Heart left ventricle (tissue), 16 donors: ENCODE measurements around the gene ACE. TPM values are rescaled to one million over a fixed set of nuclear protein-coding genes. Genes with fewer than 3 reads are reported as not detected.

Source experiments
- ATAC-seq, 4 donors: fragments of 200-7000 bp; cut with Tn5 transposase; one replicate each; pipeline ENCODE4 v1.9.1; 2020 to 2022; ENCODE audit warnings: moderate library complexity in 4 of 4, mild to moderate bottlenecking in 3 of 4, moderate number of reproducible peaks in 1 of 4
- DNase-seq, 5 donors: peaks; one replicate each; pipeline ENCODE4 v3.0.0-alpha.2; 2020
- H3K27ac ChIP-seq, 12 donors: fragments of 200-600 bp; sonication (generic) in 4 of 12; one replicate each; pipeline versions ENCODE4 v1.5.0 to v1.8.0; 2016 to 2022; ENCODE audit warnings: mild to moderate bottlenecking in 2 of 12
- H3K27me3 ChIP-seq, 9 donors: fragments of 200-600 bp; sonication (generic) in 2 of 9; one replicate each; pipeline versions ENCODE4 v1.5.1 to v1.8.0; 2016 to 2022; ENCODE audit warnings: mild to moderate bottlenecking in 3 of 9
- H3K36me3 ChIP-seq, 9 donors: fragments of 200-600 bp; sonication (generic) in 2 of 9; one replicate each; pipeline versions ENCODE4 v1.5.0 to v1.8.0; 2018 to 2022; ENCODE audit warnings: mild to moderate bottlenecking in 2 of 9
- H3K4me1 ChIP-seq, 12 donors: fragments of 200-600 bp; sonication (generic) in 4 of 12; one replicate each; pipeline versions ENCODE4 v1.5.0 to v1.8.0; 2016 to 2022; ENCODE audit warnings: mild to moderate bottlenecking in 3 of 12
- H3K4me3 ChIP-seq, 12 donors: fragments of 200-600 bp; sonication (generic) in 4 of 12; one replicate each; pipeline versions ENCODE4 v1.5.0 to v1.8.0; 2017 to 2022; ENCODE audit warnings: mild to moderate bottlenecking in 9 of 12, moderate library complexity in 4 of 12
- H3K9me3 ChIP-seq, 12 donors: fragments of 200-600 bp; sonication (generic) in 4 of 12; one replicate each; pipeline versions ENCODE4 v1.5.0 to v1.8.0; 2016 to 2022; ENCODE audit warnings: mild to moderate bottlenecking in 1 of 12
- CTCF ChIP-seq, 12 donors: fragments of 200-600 bp; sonication (generic) in 4 of 12; IDR thresholded peaks; one replicate each; pipeline versions ENCODE4 v1.5.0 to v1.8.0; 2018 to 2022; ENCODE audit warnings: antibody characterized with exemption in 12 of 12, mild to moderate bottlenecking in 5 of 12
- POLR2A ChIP-seq, 2 donors: fragments of 450-650 bp; IDR thresholded peaks; one replicate each; pipeline ENCODE4 v1.6.1; 2017; ENCODE audit warnings: antibody characterized with exemption in 2 of 2, mild to moderate bottlenecking in 2 of 2, moderate library complexity in 2 of 2
- WGBS, 4 donors: extraction: QIAGEN DNeasy Blood & Tissue Kit in 2 of 4; methylation state at CpG; one replicate each; pipeline versions ENCODE4 v1.1.5 to v1.1.7; 2013 to 2018; 5-methylcytosine and 5-hydroxymethylcytosine counted together
- intact Hi-C, 10 donors: fragments of 100-400 bp; cut with DNase I; formaldehyde crosslinking; loops; one replicate each; pipeline versions ENCODE4 v1.11.1 to v1.14.2; 2022
- polyA plus RNA-seq, 2 donors: library from polyadenylated mRNA; stranded (reverse); fragments of 200-250 nt; gene quantifications; one replicate each; pipeline ENCODE4 v1.2.3, GENCODE V29; 2013
- total RNA-seq, 9 donors: library from RNA; depleted of rRNA in 2 of 9; stranded (reverse); fragments of >200 nt in 2 of 9; fragmentation: NEBNext Ultra II Directional in 3 of 9; extraction: Animal tissue kit (Norgen Biotek cat#: 25700) in 3 of 9; gene quantifications; one replicate each; pipeline versions ENCODE4 v1.1.0 to v1.2.4, GENCODE V29; 2016 to 2023
- donor health status: ischemic (EF 13 %, LVEDD 7.1; RV severe dilation, severe dysfunction).
- donor health status: healthy with polysubstance abuse.
- donor health status: DM: no; HTN: yes; CAD: no.
- donor health status: DM: no; HTN: no; CAD: no.
- donor health status: ischemic (EF 25% LVEDD 6.9; RV normal size, moderate dysfunction).
- donor health status: ischemic (EF 25% LVEDD 5.7; RV mildly dilated, moderate dysfunction).
- donor health status: healthy.
- donor health status: DM: yes; HTN: yes; CAD: no.
- donor health status: ischemic (EF 35%, LVEDD 5.7; RV mildly dilated, moderate dysfunction).
- donor health status: nonischemic (EF 11% LVEDD 7.7; RV severe dilation, severe dysfunction).
- donor health status: DM: yes; HTN: yes; CAD: no.
- donor health status: PGD.
- donor health status: ischemic (EF 29% LVEDD 5.4; RV normal size, mild dysfunction).
- donor health status: nonischemic (EF 23%, LVEDD 6.1; RV moderate dilation, normal function).

ACE gene
- total and polyA plus RNA-seq, 11 donors: 1.6 to 42.3 (median 7.6) TPM

- no peaks in the 10 kb centered on the region for H3K4me1 ChIP-seq
- H3K27me3 ChIP-seq: peaks cover 0 to 5% (median 0%) of the 10 kb centered on the region in 9 donors
- no peak for TF ChIP-seq CTCF (IDR thresholded peaks at IDR 0.05)
- TF ChIP-seq POLR2A (IDR thresholded peaks at IDR 0.05): no peak
- DNase-seq: no peak
- intact Hi-C loops: no loop called here
- WGBS, 4 donors: 69 to 77% (median 72%) methylated on average over 25 to 26 of the region's 26 CpGs
- H3K27ac ChIP-seq: no peak overlapping the region
- no peaks in the 10 kb centered on the region for H3K36me3 ChIP-seq
- H3K9me3 ChIP-seq: no peaks in the 10 kb centered on the region
- peak in 1 of 4 donors; percentile 19 for ATAC-seq
- H3K4me3 ChIP-seq: no peak overlapping the region
These were observed 53.1 kb downstream of the ACE start for GRCh38 chr17:63529711-63530556.

DNA sequence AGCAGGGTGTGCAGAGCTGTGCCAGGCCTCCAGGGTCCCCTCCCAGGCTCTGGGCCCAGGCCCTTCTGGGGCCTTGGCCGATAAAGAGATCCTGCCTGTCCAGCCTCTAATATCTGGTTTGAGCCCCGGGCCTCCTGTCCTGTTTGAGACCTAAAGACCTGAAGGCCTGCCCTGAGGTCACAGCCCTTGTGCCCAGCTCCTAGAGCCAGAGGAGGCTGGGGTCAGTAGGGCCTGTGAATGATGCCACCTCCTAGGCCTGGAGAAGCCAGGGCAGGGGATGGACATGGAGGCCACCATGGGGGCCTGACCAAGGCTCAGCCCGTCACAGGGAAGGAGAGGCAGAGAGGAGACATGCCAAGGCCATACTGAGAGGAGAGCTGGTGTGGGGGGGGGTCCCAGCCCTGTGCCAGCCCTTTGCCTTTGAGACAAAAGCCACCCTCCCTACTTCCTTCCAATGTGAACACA lies 53.7 kb downstream of the ACE start:
- no peak overlapping the region for H3K4me3 ChIP-seq
- H3K4me1 ChIP-seq: no peaks in the 10 kb centered on the region
- H3K27ac ChIP-seq: no peak overlapping the region
- TF ChIP-seq POLR2A (IDR thresholded peaks at IDR 0.05) (no peak), CTCF (IDR thresholded peaks at IDR 0.05) (no peak)
- intact Hi-C loops: no loop called here
- ATAC-seq (no peak), DNase-seq (no peak)
- H3K36me3 ChIP-seq: no peaks in the 10 kb centered on the region
- no peaks in the 10 kb centered on the region for H3K9me3 ChIP-seq
- peaks cover 0 to 5% (median 0%) of the 10 kb centered on the region in 9 donors for H3K27me3 ChIP-seq
- WGBS, 4 donors: 85 to 100% (median 91%) methylated on average over 1 to 3 of the region's 3 CpGs

GRCh38 chr17:63531022-63531965 lies 54.4 kb downstream of the ACE start:
- no peaks in the 10 kb centered on the region for H3K9me3 ChIP-seq
- TF ChIP-seq POLR2A (IDR thresholded peaks at IDR 0.05) (no peak), CTCF (IDR thresholded peaks at IDR 0.05) (no peak)
- no peak for DNase-seq
- no peak overlapping the region for H3K4me3 ChIP-seq
- no peak for ATAC-seq
- intact Hi-C loops: no loop called here
- H3K27ac ChIP-seq: no peak overlapping the region
- no peaks in the 10 kb centered on the region for H3K36me3 ChIP-seq
- no peaks in the 10 kb centered on the region for H3K4me1 ChIP-seq
- H3K27me3 ChIP-seq: peaks cover 0 to 4% (median 0%) of the 10 kb centered on the region in 9 donors
- WGBS, 4 donors: 87 to 91% (median 91%) methylated on average over 8 to 10 of the region's 10 CpGs
